A549 (cell line): ENCODE results near the gene AMZ2. TPM values are rescaled to one million over a fixed set of nuclear protein-coding genes. Genes with fewer than 3 reads are reported as not detected.
"Not testable (repeated sequence)": the region's sequence is repeated elsewhere in the genome, so short reads cannot be mapped to it uniquely, and the experiment has no call there.

ENCODE experiments used
- ATAC-seq, 2 experiments: fragments of 200-7000 bp in 1 of 2; fragments of >200 bp in 1 of 2; cut with Nextera tagmentation in 1 of 2; cut with Tn5 transposase in 1 of 2; 3 replicates each; pipeline versions ENCODE4 v1.8.0 to v1.9.1; 2018 to 2020; ENCODE audit warnings: mild to moderate bottlenecking in 1 of 2, moderate library complexity in 1 of 2
- CTCF ChIA-PET: fragments of 300-600 bp; sonication (Branson Sonifier 250); formaldehyde crosslinking; extraction: SDS; loops from one replicate; lab custom pipeline; 2021; ENCODE audit warnings: antibody characterized with exemption, inconsistent platforms; lab: Yijun Ruan, JAX
- POLR2A ChIA-PET: fragments of 350-600 bp; formaldehyde crosslinking; extraction: SDS; loops from one replicate; lab custom pipeline; 2021; ENCODE audit warnings: antibody characterized with exemption, inconsistent platforms; lab: Yijun Ruan, JAX
- DNase-seq, 2 experiments: peaks; one replicate each; pipeline versions ENCODE4 v3.0.0 to v3.0.0-alpha.2; 2011 to 2016; ENCODE audit warnings: low read depth in 1 of 2, low spot score in 1 of 2
- FAIRE-seq: peaks from 2 replicates; lab custom pipeline; 2011; peaks lifted over from hg19 to GRCh38; lab: Jason Lieb, UNC
- H3K27ac ChIP-seq, 2 experiments: fragments of >200 bp; sonication (Bioruptor Twin); formaldehyde crosslinking; 3 replicates each; pipeline ENCODE4 v1.5.1; 2016 to 2017
- H3K4me1 ChIP-seq: fragments of >200 bp; sonication (Bioruptor Twin); formaldehyde crosslinking; 3 replicates; pipeline ENCODE4 v1.6.1; 2016
- H3K4me2 ChIP-seq: fragments of >200 bp; sonication (Bioruptor Twin); formaldehyde crosslinking; 3 replicates; pipeline ENCODE4 v1.6.1; 2016
- H3K4me3 ChIP-seq: fragments of >200 bp; sonication (Bioruptor Twin); formaldehyde crosslinking; 3 replicates; pipeline ENCODE4 v1.5.1; 2016
- H3K9me3 ChIP-seq: fragments of >200 bp; sonication (Bioruptor Twin); formaldehyde crosslinking; 3 replicates; pipeline ENCODE4 v1.6.1; 2016
- BCL3 ChIP-seq: fragments of >200 bp; sonication (Bioruptor Twin); formaldehyde crosslinking; IDR thresholded peaks from 3 replicates; pipeline ENCODE4 v1.6.1; 2016
- BHLHE40 ChIP-seq: IDR thresholded peaks from 2 replicates; pipeline ENCODE4 v1.6.1; 2012; ENCODE audit warnings: low read depth, low read length, inconsistent platforms
- CBX2 ChIP-seq: fragments of 200-600 bp; sonication (generic); IDR thresholded peaks from 2 replicates; pipeline ENCODE4 v1.6.1; 2016; ENCODE audit warnings: low read depth, mild to moderate bottlenecking, borderline replicate concordance
- CBX8 ChIP-seq: fragments of 200-600 bp; sonication (generic); IDR thresholded peaks from 2 replicates; pipeline ENCODE4 v1.6.1; 2016
- E2F6 ChIP-seq: IDR thresholded peaks from 2 replicates; pipeline ENCODE4 v1.6.1; 2012; ENCODE audit warnings: low read depth, borderline replicate concordance
- EHF ChIP-seq: fragments of 250-450 bp; sonication (Bioruptor Pico); IDR thresholded peaks from 2 replicates; pipeline ENCODE4 v1.5.0; 2020; ENCODE audit warnings: mild to moderate bottlenecking
- FOSL2 ChIP-seq, 2 experiments: fragments of 450-650 bp in 1 of 2; fragments of >200 bp in 1 of 2; sonication (Bioruptor Twin) in 1 of 2; formaldehyde crosslinking; IDR thresholded peaks; 2 replicates each; pipeline versions ENCODE4 v1.5.0 to v1.6.1; 2016 to 2020; ENCODE audit warnings: mild to moderate bottlenecking in 1 of 2, moderate library complexity in 1 of 2
- FOXS1 ChIP-seq: fragments of 250-450 bp; sonication (Bioruptor Pico); IDR thresholded peaks from 2 replicates; pipeline ENCODE4 v1.5.0; 2020; ENCODE audit warnings: mild to moderate bottlenecking, moderate library complexity
- HDAC2 ChIP-seq: fragments of 200-600 bp; sonication (generic); IDR thresholded peaks from 2 replicates; pipeline ENCODE4 v1.6.1; 2016
- HES2 ChIP-seq: fragments of >200 bp; sonication (Bioruptor Twin); formaldehyde crosslinking; IDR thresholded peaks from 2 replicates; pipeline ENCODE4 v1.6.1; 2016
- HOXB13 ChIP-seq: fragments of 250-450 bp; sonication (Bioruptor Pico); IDR thresholded peaks from 2 replicates; pipeline ENCODE4 v1.5.0; 2020; ENCODE audit warnings: low read depth, mild to moderate bottlenecking, moderate library complexity
- JUN ChIP-seq, 2 experiments: fragments of >200 bp; sonication (Bioruptor Twin); formaldehyde crosslinking; IDR thresholded peaks; 2 replicates in 1 of 2; 3 replicates in 1 of 2; pipeline ENCODE4 v1.6.1; 2016 to 2017
- KDM1A ChIP-seq: fragments of 200-600 bp; sonication (generic); IDR thresholded peaks from 2 replicates; pipeline ENCODE4 v1.6.1; 2016; ENCODE audit warnings: low read depth, mild to moderate bottlenecking
- MYC ChIP-seq: IDR thresholded peaks from 2 replicates; pipeline ENCODE4 v1.6.1; 2012; ENCODE audit warnings: mild to moderate bottlenecking, inconsistent platforms, low read length, improper control_type of control experiment, borderline replicate concordance
- RAD21 ChIP-seq, 2 experiments: fragments of >200 bp in 1 of 2; sonication (Bioruptor Twin) in 1 of 2; formaldehyde crosslinking in 1 of 2; IDR thresholded peaks in 1 of 2; conservative IDR thresholded peaks in 1 of 2; 2 replicates in 1 of 2; 3 replicates in 1 of 2; pipeline ENCODE4 v1.6.1; 2012 to 2018; ENCODE audit warnings: inconsistent platforms in 1 of 2
- RARB ChIP-seq: fragments of 250-450 bp; sonication (Bioruptor Pico); IDR thresholded peaks from 2 replicates; pipeline ENCODE4 v1.8.0; 2021; ENCODE audit warnings: mild to moderate bottlenecking, moderate library complexity
- RFX5 ChIP-seq: fragments of 450-650 bp; IDR thresholded peaks from 2 replicates; pipeline ENCODE4 v1.7.1; 2014; ENCODE audit warnings: antibody characterized with exemption, mild to moderate bottlenecking, moderate library complexity
- RNF2 ChIP-seq: fragments of 200-600 bp; sonication (generic); IDR thresholded peaks from 2 replicates; pipeline ENCODE4 v1.6.1; 2016; ENCODE audit warnings: low read depth, mild to moderate bottlenecking, antibody characterized with exemption, moderate library complexity, borderline replicate concordance
- SREBF2 ChIP-seq: fragments of 450-650 bp; IDR thresholded peaks from 2 replicates; pipeline ENCODE4 v1.6.1; 2014; ENCODE audit warnings: mild to moderate bottlenecking, moderate library complexity
- TP53 ChIP-seq: fragments of 250-450 bp; sonication (Bioruptor Pico); IDR thresholded peaks from 2 replicates; pipeline ENCODE4 v1.5.0; 2021; ENCODE audit warnings: mild to moderate bottlenecking, moderate library complexity
- USF2 ChIP-seq: fragments of 450-650 bp; IDR thresholded peaks from 2 replicates; pipeline ENCODE4 v1.6.1; 2014; ENCODE audit warnings: antibody characterized with exemption
- ZC3H11A ChIP-seq: fragments of 450-650 bp; IDR thresholded peaks from 2 replicates; pipeline ENCODE4 v1.6.1; 2014; ENCODE audit warnings: antibody characterized with exemption, mild to moderate bottlenecking
- ZFP36 ChIP-seq: fragments of 450-650 bp; IDR thresholded peaks from 2 replicates; pipeline ENCODE4 v1.6.1; 2014; ENCODE audit warnings: borderline replicate concordance; ENCODE audit not compliant: partially characterized antibody
- ZNF302 ChIP-seq: fragments of 250-450 bp; sonication (Bioruptor Pico); IDR thresholded peaks from 2 replicates; pipeline ENCODE4 v1.9.0; 2021; ENCODE audit warnings: inconsistent platforms, mild to moderate bottlenecking, moderate library complexity
- ZSCAN20 ChIP-seq: fragments of 250-450 bp; sonication (Bioruptor Pico); IDR thresholded peaks from 2 replicates; pipeline ENCODE4 v1.8.0; 2022; ENCODE audit warnings: mild to moderate bottlenecking, moderate library complexity
- WGBS: methylation state at CpG from one replicate; pipeline ENCODE4 v1.1.6; 2017; ENCODE audit errors: missing lambda C conversion rate; 5-methylcytosine and 5-hydroxymethylcytosine counted together
- polyA plus RNA-seq, 4 experiments: library from polyadenylated mRNA; depleted of rRNA in 3 of 4; stranded (reverse); fragments of >200 nt; fragmentation: RNase III in 1 of 4; extraction: RNeasy Plus Mini Kit Qiagen cat#74134 plus additional on column Dnase treatment in 1 of 4; gene quantifications; 2 replicates in 3 of 4; 3 replicates in 1 of 4; pipeline ENCODE4 v1.2.3, GENCODE V29; 2011 to 2017

AMZ2 gene
- polyA plus RNA-seq, 2 of the 4 experiments (the other 2 are of a cell fraction) = 105 to 201 TPM

GRCh38 chr17:68277807-68278206, 30.0 kb downstream of the AMZ2 start:
- ChIA-PET POLR2A (no interaction called here), CTCF (interaction anchor here (1.5 to 3.6 kb wide), 2 partner anchors 14 to 121 kb away, joined by 7 to 16 read pairs; no protein-coding TSS in a partner anchor)
- Histone ChIP-seq H3K4me1 (no peaks in the 10 kb centered on the region), H3K4me2 (no peak overlapping the region), H3K9me3 (peaks cover 21% of the 10 kb centered on the region), H3K4me3 (no peak overlapping the region), H3K27ac (no peak overlapping the region)
- no peak for ATAC-seq
- 83% methylated on average over 5 of the region's 5 CpGs for WGBS
- peak in 1 of 2 experiments; percentile 34 for DNase-seq
- FAIRE-seq = no peak
- TF ChIP-seq HOXB13 (CRISPR knock-in tag) (no peak), HDAC2 (no peak), SREBF2 (no peak), JUN (IDR thresholded peaks at IDR 0.05) (no peak), RARB (CRISPR knock-in tag) (no peak), ZFP36 (no peak), FOSL2 (IDR thresholded peaks at IDR 0.05) (no peak), FOSL2 (CRISPR knock-in tag; IDR thresholded peaks at IDR 0.05) (no peak), ZSCAN20 (CRISPR knock-in tag) (no peak), CBX8 (no peak), USF2 (no peak), ZC3H11A (no peak)

GRCh38 chr17:68281965-68282364, 34.1 kb downstream of the AMZ2 start:
- H3K27ac ChIP-seq, FAIRE-seq, H3K4me2 ChIP-seq, POLR2A ChIA-PET, ATAC-seq, H3K4me3 ChIP-seq, H3K4me1 ChIP-seq, DNase-seq: not testable (repeated sequence)
- peaks cover 19% of the 10 kb centered on the region for H3K9me3 ChIP-seq
- CTCF ChIA-PET = interaction anchor here (1.2 to 1.5 kb wide), 2 partner anchors 117 to 154 kb away, joined by 3 to 4 read pairs; no protein-coding TSS in a partner anchor
- WGBS = 56% methylated on average over 4 of the region's 6 CpGs

GRCh38 chr17:68288375-68288774, 40.5 kb downstream of the AMZ2 start:
- H3K27ac ChIP-seq = no peak overlapping the region
- no peak for FAIRE-seq
- H3K4me3 ChIP-seq = no peak overlapping the region
- no peak for TF ChIP-seq RFX5
- TF ChIP-seq FOXS1 (CRISPR knock-in tag) = no peak
- no peak for TF ChIP-seq RARB (CRISPR knock-in tag)
- no peak for TF ChIP-seq FOSL2 (IDR thresholded peaks at IDR 0.05)
- no peak for TF ChIP-seq FOSL2 (CRISPR knock-in tag; IDR thresholded peaks at IDR 0.05)
- TF ChIP-seq CBX8 = no peak
- no peak for TF ChIP-seq E2F6
- TF ChIP-seq KDM1A = no peak
- TF ChIP-seq EHF (CRISPR knock-in tag) = no peak
- TF ChIP-seq TP53 (CRISPR knock-in tag) = no peak
- no peak for TF ChIP-seq RNF2
- no peak for TF ChIP-seq CBX2
- TF ChIP-seq BCL3 = no peak
- TF ChIP-seq ZNF302 (CRISPR knock-in tag) = no peak
- no peak for TF ChIP-seq RAD21 (conservative IDR thresholded peaks at IDR 0.05 in 1 of 2, IDR thresholded peaks at IDR 0.05 in 1 of 2)
- no peak for TF ChIP-seq HES2
- TF ChIP-seq BHLHE40 = no peak
- TF ChIP-seq MYC = no peak
- TF ChIP-seq, all 56 proteins: peak for 0
- ATAC-seq = no peak
- Histone ChIP-seq H3K9me3 (no peaks in the 10 kb centered on the region), H3K4me2 (no peak overlapping the region), H3K4me1 (peaks cover 9% of the 10 kb centered on the region; the same call in 2 of the 3 replicates)
- WGBS = 81% methylated on average over 5 of the region's 5 CpGs
- POLR2A ChIA-PET = no interaction called here
- CTCF ChIA-PET = interaction anchor here (1.1 to 1.3 kb wide), 3 partner anchors 25 to 143 kb away, joined by 3 to 5 read pairs (median 4); no protein-coding TSS in a partner anchor
- no peak for DNase-seq
